GM12874 (cell line): Measurements from ENCODE around the gene BPIFB6.

Experiments used
- TF ChIP-seq, protein P1 (sequence below): IDR thresholded peaks from 2 replicates; pipeline ENCODE4 v1.5.1; 2011; ENCODE audit warnings: low read depth, mild to moderate bottlenecking, control low read depth, low read length, moderate library complexity; ENCODE audit not compliant: insufficient read depth

The BPIFB6 gene

DNA sequence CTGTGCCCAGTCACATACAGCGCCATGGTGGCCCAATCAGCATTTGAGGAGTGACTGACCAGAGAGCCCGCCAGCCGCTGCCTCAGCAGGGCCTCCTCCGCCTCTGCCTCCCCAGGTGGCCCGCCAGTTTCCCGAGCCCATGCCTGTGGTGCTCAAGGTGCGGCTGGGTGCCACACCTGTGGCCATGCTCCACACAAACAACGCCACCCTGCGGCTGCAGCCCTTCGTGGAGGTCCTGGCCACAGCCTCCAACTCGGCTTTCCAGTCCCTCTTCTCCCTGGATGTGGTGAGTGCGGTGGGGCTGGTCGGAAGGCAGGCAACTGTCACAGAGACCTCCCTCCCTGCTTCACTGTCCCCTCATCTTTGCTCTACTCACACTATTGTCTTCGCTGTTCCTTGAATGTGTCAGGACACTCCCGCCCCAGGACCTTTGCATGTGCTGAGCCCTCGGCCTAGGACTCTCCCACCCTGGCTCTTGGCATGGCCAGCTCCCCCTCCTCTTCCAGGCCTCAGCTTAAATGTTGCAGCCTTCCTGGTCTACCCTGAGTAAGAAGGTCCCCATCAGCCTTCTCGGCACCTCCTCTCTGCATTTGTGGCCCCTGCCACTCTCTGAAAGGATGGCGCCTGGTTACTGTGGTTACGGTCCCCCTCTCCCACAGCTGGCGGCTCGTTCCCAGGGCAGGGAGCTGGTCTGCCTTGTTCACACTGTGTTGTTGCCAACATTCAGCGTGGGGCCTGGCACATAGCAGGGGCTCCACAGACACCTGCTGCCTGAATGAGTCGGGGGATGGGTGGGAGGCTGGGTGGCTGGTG is 11.8 kb upstream of the BPIFB6 start:
- TF ChIP-seq, protein P1, sequence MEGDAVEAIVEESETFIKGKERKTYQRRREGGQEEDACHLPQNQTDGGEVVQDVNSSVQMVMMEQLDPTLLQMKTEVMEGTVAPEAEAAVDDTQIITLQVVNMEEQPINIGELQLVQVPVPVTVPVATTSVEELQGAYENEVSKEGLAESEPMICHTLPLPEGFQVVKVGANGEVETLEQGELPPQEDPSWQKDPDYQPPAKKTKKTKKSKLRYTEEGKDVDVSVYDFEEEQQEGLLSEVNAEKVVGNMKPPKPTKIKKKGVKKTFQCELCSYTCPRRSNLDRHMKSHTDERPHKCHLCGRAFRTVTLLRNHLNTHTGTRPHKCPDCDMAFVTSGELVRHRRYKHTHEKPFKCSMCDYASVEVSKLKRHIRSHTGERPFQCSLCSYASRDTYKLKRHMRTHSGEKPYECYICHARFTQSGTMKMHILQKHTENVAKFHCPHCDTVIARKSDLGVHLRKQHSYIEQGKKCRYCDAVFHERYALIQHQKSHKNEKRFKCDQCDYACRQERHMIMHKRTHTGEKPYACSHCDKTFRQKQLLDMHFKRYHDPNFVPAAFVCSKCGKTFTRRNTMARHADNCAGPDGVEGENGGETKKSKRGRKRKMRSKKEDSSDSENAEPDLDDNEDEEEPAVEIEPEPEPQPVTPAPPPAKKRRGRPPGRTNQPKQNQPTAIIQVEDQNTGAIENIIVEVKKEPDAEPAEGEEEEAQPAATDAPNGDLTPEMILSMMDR: no peak

DNA sequence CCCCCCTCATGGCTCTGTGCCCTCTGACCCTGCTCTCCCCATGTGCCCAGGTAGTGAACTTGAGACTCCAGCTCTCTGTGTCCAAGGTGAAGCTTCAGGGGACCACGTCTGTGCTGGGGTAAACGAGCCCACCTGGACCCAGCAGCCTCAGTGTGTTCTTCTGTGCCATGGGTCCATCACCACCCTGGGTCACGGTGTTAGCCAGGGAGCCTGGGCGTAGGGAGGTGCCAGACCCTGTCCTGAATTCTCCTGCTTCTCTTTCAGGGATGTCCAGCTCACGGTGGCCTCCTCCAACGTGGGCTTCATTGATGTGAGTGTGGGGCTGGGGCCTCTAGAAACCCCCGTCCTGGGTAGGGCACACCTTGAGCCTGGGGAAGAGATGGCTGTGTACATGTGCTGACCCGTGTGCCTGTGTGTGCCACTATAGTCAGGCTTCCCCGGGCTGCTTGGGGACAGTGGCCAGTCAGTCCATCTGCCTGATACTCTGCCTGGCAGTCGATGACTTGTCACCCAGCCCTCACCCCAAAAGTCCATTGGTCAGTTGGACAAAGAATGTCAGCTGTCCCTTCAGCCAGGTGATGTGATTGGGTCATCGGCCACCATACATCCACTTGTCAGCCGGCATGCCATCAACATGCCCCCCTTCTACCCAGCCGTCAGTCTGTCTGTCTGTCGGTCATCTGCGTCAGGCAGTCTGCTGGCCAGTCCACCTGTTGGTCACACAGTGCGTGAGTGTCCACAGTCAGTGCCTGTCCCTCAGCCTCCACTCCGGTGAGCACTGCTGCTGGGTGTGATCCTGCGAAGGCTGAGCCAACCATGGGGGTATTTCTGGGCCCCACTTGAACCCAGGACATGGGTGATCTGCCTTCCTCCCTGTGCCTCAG is 10.9 kb upstream of the BPIFB6 start:
- TF ChIP-seq, protein P1: no peak

DNA sequence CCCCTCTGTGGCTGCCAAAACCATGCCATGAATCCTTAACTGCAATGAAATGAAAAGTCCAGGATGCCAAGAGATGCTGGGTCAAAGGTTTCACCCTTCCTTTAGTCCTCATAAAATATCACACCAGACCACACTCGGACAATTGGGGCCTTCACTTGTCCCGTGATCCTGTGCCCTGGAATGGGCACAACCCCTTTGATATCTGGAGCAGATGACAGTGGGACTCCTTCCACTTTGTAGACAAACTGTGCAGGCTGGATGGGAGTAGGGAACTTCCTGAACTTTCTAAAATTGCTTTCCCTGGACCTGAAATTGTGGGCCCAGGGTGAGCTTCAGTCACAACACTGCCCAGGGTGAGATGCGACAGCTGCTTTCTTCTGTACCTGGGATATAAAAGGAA is 9.6 kb upstream of the BPIFB6 start:
- TF ChIP-seq, protein P1: no peak

DNA sequence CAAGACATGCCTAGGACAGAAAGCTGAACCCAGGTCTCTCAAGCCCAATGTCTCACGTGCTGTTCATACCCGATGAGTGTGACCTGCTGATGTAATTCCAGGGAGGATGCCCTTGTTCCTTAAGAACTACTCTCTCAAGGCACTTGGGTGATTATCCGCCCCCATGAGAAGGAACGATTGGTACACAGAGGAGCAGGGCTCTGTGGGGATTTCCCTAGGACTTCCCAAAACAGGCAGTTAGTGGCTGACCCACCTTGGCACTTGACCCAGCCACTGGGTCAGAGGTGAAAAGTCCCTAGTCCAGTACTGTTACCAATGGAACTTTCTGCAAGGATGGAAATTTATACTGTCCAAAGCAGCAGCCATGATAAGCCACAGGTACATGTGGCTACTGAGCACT is 9.2 kb upstream of the BPIFB6 start:
- TF ChIP-seq, protein P1: no peak

DNA sequence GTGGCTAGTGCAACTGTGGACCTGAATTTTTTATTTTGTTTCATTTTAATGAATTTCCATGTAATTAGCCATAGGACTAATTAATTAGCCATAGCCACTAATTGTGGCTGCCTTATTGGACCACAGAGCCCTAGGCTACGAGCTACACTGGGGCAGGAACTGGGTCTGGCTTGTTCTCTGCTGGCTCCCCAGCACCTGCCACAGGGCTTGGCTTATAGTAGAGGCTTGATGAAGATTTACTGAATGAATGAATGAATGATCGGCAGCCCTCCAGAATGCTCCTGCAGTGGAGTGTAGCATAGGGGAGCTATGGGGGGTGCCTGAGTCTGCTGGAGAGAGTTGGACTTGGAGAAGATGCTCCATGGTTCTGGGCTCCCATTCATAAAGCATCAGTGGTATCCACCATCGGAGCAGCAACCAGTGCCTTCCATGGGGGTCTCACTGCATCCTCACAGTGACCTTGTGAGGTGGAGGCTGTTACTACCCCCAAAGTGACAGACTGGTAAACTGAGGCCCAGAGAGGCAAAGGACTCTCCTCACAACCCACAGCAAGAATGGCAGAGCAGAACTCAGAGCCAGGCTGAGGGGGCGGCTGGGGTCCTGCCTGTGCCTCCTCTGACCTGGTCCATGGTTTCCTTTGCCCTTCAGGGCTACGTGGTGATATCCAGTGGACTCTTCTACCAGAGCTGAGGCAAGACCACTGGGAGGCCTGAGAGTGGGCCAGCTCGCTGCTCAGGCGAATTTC is 8.6 kb upstream of the BPIFB6 start:
- TF ChIP-seq, protein P1: no peak

DNA sequence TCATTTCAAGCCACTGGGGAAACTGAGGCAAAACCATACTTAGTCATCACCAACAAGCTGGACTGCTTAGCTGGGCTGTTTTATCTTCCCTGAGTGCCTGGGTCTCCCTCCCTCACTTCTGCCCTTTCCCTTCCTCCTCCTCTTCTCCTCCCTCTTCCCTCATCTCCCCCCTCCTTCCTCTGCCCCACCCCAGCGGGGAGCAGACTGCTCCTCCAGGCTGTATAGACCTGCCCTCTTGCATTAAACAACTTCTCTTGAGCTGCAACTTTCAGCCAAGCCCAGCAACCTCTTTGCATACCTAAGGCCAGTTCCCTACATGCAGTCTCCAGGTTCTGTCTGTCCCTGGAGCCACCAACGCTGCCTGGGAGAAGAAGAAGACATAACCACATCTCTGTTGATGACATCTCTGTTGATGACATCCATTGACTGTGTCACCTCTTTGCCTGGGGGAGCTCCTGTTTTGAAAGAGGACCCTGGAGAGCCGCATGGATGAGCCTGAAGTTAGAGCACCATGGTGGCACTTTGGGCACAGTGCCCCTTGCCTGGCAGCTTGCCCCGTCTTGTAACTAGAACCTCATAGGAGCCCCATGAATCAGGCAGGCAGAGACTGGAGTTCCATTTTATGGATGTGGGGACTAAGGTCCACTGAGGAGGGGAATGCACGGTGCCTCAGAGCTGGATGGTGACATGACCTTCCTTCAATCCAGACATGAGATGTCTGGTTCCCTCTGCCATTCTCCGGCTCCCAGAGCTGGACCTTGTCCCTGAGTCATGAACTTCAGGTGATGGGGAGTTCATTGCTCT is 7.8 kb upstream of the BPIFB6 start:
- TF ChIP-seq, protein P1: no peak
